CD4-positive, alpha-beta T cell (primary cell): Measurements from ENCODE around the gene RAPGEF3. TPM values are rescaled to one million over a fixed set of nuclear protein-coding genes. Genes with fewer than 3 reads are reported as not detected.
A peak's percentile ranks its signal among the peaks of the same experiment; 100 is the strongest.

Experiments used
- ATAC-seq: fragments of 200-7000 bp; cut with Tn5 transposase; one replicate; pipeline ENCODE4 v1.10.0; 2022; ENCODE audit warnings: mild to moderate bottlenecking; ENCODE audit not compliant: poor library complexity
- CTCF ChIA-PET: fragments of 350-600 bp; sonication (Branson Sonifier 250); formaldehyde crosslinking; loops from one replicate; lab custom pipeline; 2021; ENCODE audit warnings: antibody characterized with exemption, inconsistent platforms; lab: Charles Lee
- POLR2A ChIA-PET: fragments of 350-600 bp; sonication (Branson Sonifier 250); formaldehyde crosslinking; loops from one replicate; lab custom pipeline; 2021; ENCODE audit warnings: antibody characterized with exemption, inconsistent platforms; lab: Charles Lee
- DNase-seq, 14 experiments: peaks; one replicate each; pipeline ENCODE4 v3.0.0-alpha.2; 2013 to 2020; ENCODE audit warnings: mixed read lengths in 2 of 14
- H3K27ac ChIP-seq, 2 donors: one replicate each; pipeline versions ENCODE4 v1.5.1 to v1.7.0; 2013; ENCODE audit warnings: low read length in 2 of 2, low read depth in 1 of 2, mild to moderate bottlenecking in 1 of 2
- H3K27me3 ChIP-seq, 2 experiments: 1 replicate in 1 of 2; 2 replicates in 1 of 2; pipeline versions ENCODE4 v1.6.1 to v1.7.0; 2013; ENCODE audit warnings: low read length in 2 of 2, control low read depth in 1 of 2, mild to moderate bottlenecking in 1 of 2, moderate library complexity in 1 of 2; ENCODE audit not compliant: insufficient read depth in 2 of 2, control insufficient read depth in 1 of 2
- H3K36me3 ChIP-seq: one replicate; pipeline ENCODE4 v1.6.1; 2013; ENCODE audit warnings: low read length, control low read depth; ENCODE audit not compliant: insufficient read depth
- H3K4me1 ChIP-seq: one replicate; pipeline ENCODE4 v1.6.1; 2013; ENCODE audit warnings: low read length, control low read depth; ENCODE audit not compliant: insufficient read depth
- H3K4me3 ChIP-seq: one replicate; pipeline ENCODE4 v1.5.1; 2013; ENCODE audit warnings: mild to moderate bottlenecking, low read length, moderate library complexity
- H3K9me3 ChIP-seq, 2 experiments: 1 replicate in 1 of 2; 2 replicates in 1 of 2; pipeline versions ENCODE4 v1.6.1 to v1.7.0; 2013; ENCODE audit warnings: low read length in 2 of 2, mild to moderate bottlenecking in 2 of 2, control low read depth in 1 of 2, moderate library complexity in 1 of 2; ENCODE audit not compliant: control insufficient read depth in 1 of 2, insufficient read depth in 1 of 2
- H3K27ac Mint-ChIP-seq: one replicate; pipeline ENCODE4 v1.8.0; 2020; ENCODE audit warnings: mixed read lengths
- H3K27me3 Mint-ChIP-seq: one replicate; pipeline ENCODE4 v1.8.0; 2021; ENCODE audit warnings: mixed read lengths
- H3K36me3 Mint-ChIP-seq: one replicate; pipeline ENCODE4 v1.8.0; 2021; ENCODE audit warnings: low read depth, mixed read lengths
- H3K4me1 Mint-ChIP-seq: one replicate; pipeline ENCODE4 v1.8.0; 2021; ENCODE audit warnings: low read depth, mixed read lengths
- H3K4me3 Mint-ChIP-seq: one replicate; pipeline ENCODE4 v1.8.0; 2020; ENCODE audit warnings: mild to moderate bottlenecking, mixed read lengths
- H3K9me3 Mint-ChIP-seq: one replicate; pipeline ENCODE4 v1.8.0; 2020; ENCODE audit warnings: mixed read lengths
- intact Hi-C, 2 experiments: fragments of 100-400 bp; cut with DNase I in 1 of 2; cut with micrococcal nuclease in 1 of 2; formaldehyde crosslinking; loops; one replicate each; pipeline versions ENCODE4 v1.15.1 to v1.9.0; 2023 to 2025; cut with DNase I, micrococcal nuclease
- total RNA-seq, 174 experiments: library from RNA in 2 of 174; stranded (reverse) in 2 of 174; gene quantifications; one replicate each; pipeline ENCODE4 v1.2.3 and lab custom pipeline; 2021 to 2026
- TF ChIP-seq, protein P1 (sequence below): fragments of 200-600 bp; IDR thresholded peaks from one replicate; pipeline ENCODE4 v1.8.0; 2022; ENCODE audit warnings: antibody characterized with exemption, mild to moderate bottlenecking

The RAPGEF3 gene
- total RNA-seq, 2 experiments from 2014 or later: 0.17 to 0.33 TPM

DNA sequence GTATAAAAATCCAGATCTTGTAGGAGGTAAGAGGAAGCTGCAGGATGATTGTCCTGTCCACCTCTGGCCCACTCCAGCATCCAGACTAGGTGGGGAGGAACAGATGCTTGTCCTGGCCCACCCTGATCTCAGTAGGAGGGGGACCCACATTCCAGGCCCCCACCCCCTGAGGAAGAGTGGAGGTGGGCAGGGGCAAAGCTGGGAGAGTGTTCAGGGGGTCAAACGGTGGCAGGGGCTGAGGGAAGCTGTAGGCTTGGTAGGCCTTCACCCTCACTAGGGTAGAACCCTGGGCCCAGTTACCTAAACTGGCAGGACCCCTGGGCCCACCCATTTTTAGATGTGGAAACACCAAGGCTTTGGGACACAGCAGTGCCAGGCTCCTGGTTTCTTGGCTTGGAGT lies 18.5 kb upstream of the RAPGEF3 start:
- TF ChIP-seq, protein P1, sequence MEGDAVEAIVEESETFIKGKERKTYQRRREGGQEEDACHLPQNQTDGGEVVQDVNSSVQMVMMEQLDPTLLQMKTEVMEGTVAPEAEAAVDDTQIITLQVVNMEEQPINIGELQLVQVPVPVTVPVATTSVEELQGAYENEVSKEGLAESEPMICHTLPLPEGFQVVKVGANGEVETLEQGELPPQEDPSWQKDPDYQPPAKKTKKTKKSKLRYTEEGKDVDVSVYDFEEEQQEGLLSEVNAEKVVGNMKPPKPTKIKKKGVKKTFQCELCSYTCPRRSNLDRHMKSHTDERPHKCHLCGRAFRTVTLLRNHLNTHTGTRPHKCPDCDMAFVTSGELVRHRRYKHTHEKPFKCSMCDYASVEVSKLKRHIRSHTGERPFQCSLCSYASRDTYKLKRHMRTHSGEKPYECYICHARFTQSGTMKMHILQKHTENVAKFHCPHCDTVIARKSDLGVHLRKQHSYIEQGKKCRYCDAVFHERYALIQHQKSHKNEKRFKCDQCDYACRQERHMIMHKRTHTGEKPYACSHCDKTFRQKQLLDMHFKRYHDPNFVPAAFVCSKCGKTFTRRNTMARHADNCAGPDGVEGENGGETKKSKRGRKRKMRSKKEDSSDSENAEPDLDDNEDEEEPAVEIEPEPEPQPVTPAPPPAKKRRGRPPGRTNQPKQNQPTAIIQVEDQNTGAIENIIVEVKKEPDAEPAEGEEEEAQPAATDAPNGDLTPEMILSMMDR: no peak
- H3K27me3 ChIP-seq: no peaks in the 10 kb centered on the region
- Mint-ChIP-seq H3K4me3 (no peak overlapping the region), H3K27me3 (no peaks in the 10 kb centered on the region), H3K36me3 (no peaks in the 10 kb centered on the region), H3K9me3 (no peaks in the 10 kb centered on the region), H3K27ac (no peak overlapping the region), H3K4me1 (peaks cover 36% of the 10 kb centered on the region)
- intact Hi-C loops: loop anchor here (5.0 kb wide), 2 partner anchors 125 to 170 kb away; no protein-coding TSS in a partner anchor
- H3K4me3 ChIP-seq: no peak overlapping the region
- peaks cover 4% of the 10 kb centered on the region for H3K36me3 ChIP-seq
- POLR2A ChIA-PET: interaction anchor here (0.5 to 2.7 kb wide), 4 partner anchors 31 to 1076 kb away, joined by 3 to 7 read pairs (median 4); no protein-coding TSS in a partner anchor
- no peak overlapping the region for H3K27ac ChIP-seq
- DNase-seq (no peak), ATAC-seq (no peak)
- H3K9me3 ChIP-seq: no peaks in the 10 kb centered on the region
- H3K4me1 ChIP-seq: peaks cover 42% of the 10 kb centered on the region
- CTCF ChIA-PET: interaction anchor here (0.6 to 4.7 kb wide), 5 partner anchors 9 to 985 kb away, joined by 3 to 31 read pairs (median 8); no protein-coding TSS in a partner anchor

DNA sequence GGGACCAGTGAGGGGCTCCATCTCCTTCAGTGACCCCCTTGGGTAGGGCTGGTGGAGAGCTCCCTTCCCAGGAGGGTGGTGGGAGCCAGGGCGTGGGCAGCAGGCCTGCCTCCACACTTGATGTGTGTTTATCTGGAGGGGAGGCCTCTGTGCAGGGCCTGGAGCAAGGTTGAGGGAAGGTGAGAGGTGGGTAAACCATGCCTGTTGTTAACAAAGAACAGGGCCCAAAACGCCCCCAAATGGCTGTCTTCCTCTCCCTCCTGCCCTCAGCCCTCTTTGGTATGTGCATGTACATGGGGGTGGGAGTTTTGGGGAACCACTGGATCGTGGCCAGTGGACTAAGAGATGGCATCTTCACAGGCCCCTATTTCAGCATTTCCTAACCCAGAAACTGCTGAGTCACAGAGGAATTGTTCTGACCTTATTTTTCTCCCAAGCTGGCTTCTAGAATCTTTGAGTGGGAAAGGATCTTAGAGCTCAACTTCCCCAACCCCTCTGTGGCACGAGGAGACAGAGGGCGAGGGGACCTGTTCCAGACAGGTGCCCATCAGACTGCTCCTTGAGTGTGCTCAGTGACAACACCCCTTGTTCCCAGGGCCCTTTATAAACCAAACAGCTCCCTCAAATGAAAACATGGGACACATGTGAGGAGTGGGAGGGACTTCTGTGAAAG lies 17.9 kb upstream of the RAPGEF3 start:
- CTCF ChIA-PET: interaction anchor here (0.6 to 4.7 kb wide), 6 partner anchors 9 to 985 kb away, joined by 3 to 31 read pairs (median 6); no protein-coding TSS in a partner anchor

DNA sequence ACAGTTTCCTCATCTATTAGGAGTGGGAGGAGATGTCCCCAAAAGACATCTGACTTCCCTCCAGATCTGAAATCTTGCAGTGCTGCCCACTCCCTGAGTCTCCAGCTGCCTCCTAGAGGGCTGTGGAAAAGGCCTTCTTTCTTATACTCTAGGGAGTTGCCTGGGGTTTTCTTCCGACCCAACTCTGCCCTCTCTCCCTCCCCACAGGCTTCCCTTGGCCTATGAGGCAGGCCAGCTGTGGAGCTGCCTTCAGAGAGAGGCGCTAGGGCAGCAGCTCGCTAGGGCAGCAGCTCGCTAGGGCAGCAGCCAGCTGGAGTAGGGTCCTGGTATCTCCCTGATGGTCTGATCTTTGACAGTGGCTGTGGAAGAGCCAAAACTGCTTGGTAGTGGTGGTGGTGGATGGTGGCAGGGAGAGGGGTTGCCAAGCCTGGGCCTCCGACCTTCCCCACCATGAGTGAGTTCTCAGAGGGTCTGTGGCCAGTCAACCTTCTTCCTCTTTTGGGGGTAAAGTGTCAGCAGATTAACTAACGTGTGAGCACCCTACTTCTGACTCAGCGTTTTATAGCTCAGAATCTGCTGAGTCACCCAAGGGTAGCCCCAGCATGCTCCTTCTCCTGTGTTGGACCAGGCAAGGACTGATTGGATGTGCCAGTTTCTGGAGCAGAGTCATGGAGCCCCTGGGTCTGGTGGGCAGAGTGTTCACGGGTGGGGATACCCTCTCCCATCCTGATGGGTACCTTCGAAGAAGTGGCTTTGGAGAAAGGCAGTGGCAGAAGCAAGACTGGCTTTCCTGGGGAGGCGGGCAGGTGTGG lies 16.6 kb upstream of the RAPGEF3 start:
- DNase-seq (peak in 1 of 14 experiments; percentile 32), ATAC-seq (no peak)
- intact Hi-C loops: loop anchor here (5.0 kb wide), 2 partner anchors 123 to 172 kb away; no protein-coding TSS in a partner anchor
- Histone ChIP-seq H3K36me3 (no peaks in the 10 kb centered on the region), H3K4me1 (peaks cover 43% of the 10 kb centered on the region), H3K4me3 (no peak overlapping the region), H3K27me3 (no peaks in the 10 kb centered on the region), H3K27ac (no peak overlapping the region), H3K9me3 (no peaks in the 10 kb centered on the region)
- POLR2A ChIA-PET: no interaction called here
- Mint-ChIP-seq H3K36me3 (no peaks in the 10 kb centered on the region), H3K27ac (no peak overlapping the region), H3K9me3 (no peaks in the 10 kb centered on the region), H3K4me1 (peaks cover 37% of the 10 kb centered on the region), H3K27me3 (no peaks in the 10 kb centered on the region), H3K4me3 (peak overlapping the region; percentile 89)
- TF ChIP-seq, protein P1: no peak
- CTCF ChIA-PET: interaction anchor here (1.7 to 2.5 kb wide), 2 partner anchors 31 to 63 kb away, joined by 4 to 11 read pairs; no protein-coding TSS in a partner anchor

More for the DNA sequence above, 17.9 kb upstream of the RAPGEF3 start:
- no peak for ATAC-seq
- no peaks in the 10 kb centered on the region for H3K27me3 ChIP-seq
- no peaks in the 10 kb centered on the region for H3K9me3 ChIP-seq
- no peaks in the 10 kb centered on the region for H3K9me3 Mint-ChIP-seq
- peaks cover 43% of the 10 kb centered on the region for H3K4me1 ChIP-seq
- H3K36me3 ChIP-seq: no peaks in the 10 kb centered on the region
- no peak overlapping the region for H3K27ac ChIP-seq
- no peak overlapping the region for H3K4me3 ChIP-seq
- no peak overlapping the region for H3K27ac Mint-ChIP-seq
- DNase-seq: no peak
- no peaks in the 10 kb centered on the region for H3K27me3 Mint-ChIP-seq
- H3K36me3 Mint-ChIP-seq: no peaks in the 10 kb centered on the region
- TF ChIP-seq, protein P1: no peak
- H3K4me1 Mint-ChIP-seq: peaks cover 37% of the 10 kb centered on the region
- H3K4me3 Mint-ChIP-seq: peak overlapping the region; percentile 15
- POLR2A ChIA-PET: interaction anchor here (1.8 kb wide), 1 partner anchor 54 kb away, joined by 4 read pairs; no protein-coding TSS in a partner anchor
- intact Hi-C loops: loop anchor here (5.0 kb wide), 2 partner anchors 124 to 171 kb away; no protein-coding TSS in a partner anchor
